ENCODE measurements around the gene ANKRD28. TPM values are rescaled to one million over a fixed set of nuclear protein-coding genes. Genes with fewer than 3 reads are reported as not detected.
"Not testable (repeated sequence)": the region's sequence is repeated elsewhere in the genome, so short reads cannot be mapped to it uniquely, and the experiment has no call there.

Gene ANKRD28
- polyA plus RNA-seq, 2 donors: 6.6 to 9.2 TPM

GRCh38 chr3:15757824-15758223 lies 40.0 kb downstream of the ANKRD28 start:
- Histone ChIP-seq H3K27me3 (ENCODE audit: control insufficient read depth in 1 of 2, insufficient read depth in 2 of 2, low read length in 2 of 2) (no peaks in the 10 kb centered on the region), H3K27ac (ENCODE audit: low read depth in 2 of 2, low read length in 1 of 2) (no peak overlapping the region), H3K9me3 (ENCODE audit: control insufficient read depth in 2 of 2, insufficient read depth in 1 of 2, low read depth in 1 of 2, low read length in 1 of 2) (no peaks in the 10 kb centered on the region), H3K36me3 (ENCODE audit: control insufficient read depth in 2 of 2, insufficient read depth in 2 of 2, low read length in 1 of 2) (no peaks in the 10 kb centered on the region), H3K4me3 (ENCODE audit: low read depth in 1 of 2, low read length in 2 of 2) (no peak overlapping the region), H3K4me1 (ENCODE audit: control insufficient read depth in 2 of 2, insufficient read depth in 2 of 2, low read length in 1 of 2) (no peaks in the 10 kb centered on the region)
- WGBS, 2 donors: 88 to 92% methylated on average over 1 of the region's 1 CpG

GRCh38 chr3:15756505-15756904 lies 41.3 kb downstream of the ANKRD28 start:
- H3K4me1 ChIP-seq (ENCODE audit: control insufficient read depth in 2 of 2, insufficient read depth in 2 of 2, low read length in 1 of 2): no peaks in the 10 kb centered on the region
- 86 to 88% methylated on average over 3 of the region's 3 CpGs for WGBS, 2 donors
- H3K36me3 ChIP-seq (ENCODE audit: control insufficient read depth in 2 of 2, insufficient read depth in 2 of 2, low read length in 1 of 2): no peaks in the 10 kb centered on the region
- no peaks in the 10 kb centered on the region for H3K27me3 ChIP-seq (ENCODE audit: control insufficient read depth in 1 of 2, insufficient read depth in 2 of 2, low read length in 2 of 2)
- H3K4me3 ChIP-seq (ENCODE audit: low read depth in 1 of 2, low read length in 2 of 2): no peak overlapping the region
- H3K9me3 ChIP-seq (ENCODE audit: control insufficient read depth in 2 of 2, insufficient read depth in 1 of 2, low read depth in 1 of 2, low read length in 1 of 2): no peaks in the 10 kb centered on the region
- no peak overlapping the region for H3K27ac ChIP-seq (ENCODE audit: low read depth in 2 of 2, low read length in 1 of 2)

GRCh38 chr3:15755780-15756179 lies 42.0 kb downstream of the ANKRD28 start:
- Histone ChIP-seq H3K4me1 (ENCODE audit: control insufficient read depth in 2 of 2, insufficient read depth in 2 of 2, low read length in 1 of 2) (no peaks in the 10 kb centered on the region), H3K9me3 (ENCODE audit: control insufficient read depth in 2 of 2, insufficient read depth in 1 of 2, low read depth in 1 of 2, low read length in 1 of 2) (no peaks in the 10 kb centered on the region), H3K27me3 (ENCODE audit: control insufficient read depth in 1 of 2, insufficient read depth in 2 of 2, low read length in 2 of 2) (no peaks in the 10 kb centered on the region), H3K36me3 (ENCODE audit: control insufficient read depth in 2 of 2, insufficient read depth in 2 of 2, low read length in 1 of 2) (no peaks in the 10 kb centered on the region), H3K4me3 (ENCODE audit: low read depth in 1 of 2, low read length in 2 of 2) (no peak overlapping the region), H3K27ac (ENCODE audit: low read depth in 2 of 2, low read length in 1 of 2) (no peak overlapping the region)
- 68 to 83% methylated on average over 2 of the region's 2 CpGs for WGBS, 2 donors

- 67 to 93% methylated on average over 1 of the region's 1 CpG for WGBS, 2 donors
- Histone ChIP-seq H3K9me3 (ENCODE audit: control insufficient read depth in 2 of 2, insufficient read depth in 1 of 2, low read depth in 1 of 2, low read length in 1 of 2) (no peaks in the 10 kb centered on the region), H3K27ac (ENCODE audit: low read depth in 2 of 2, low read length in 1 of 2) (no peak overlapping the region)
Measured at GRCh38 chr3:15755181-15755580, 42.6 kb downstream of the ANKRD28 start.

GRCh38 chr3:15754047-15754446 lies 43.7 kb downstream of the ANKRD28 start:
- H3K9me3 ChIP-seq (ENCODE audit: control insufficient read depth in 2 of 2, insufficient read depth in 1 of 2, low read depth in 1 of 2, low read length in 1 of 2): no peaks in the 10 kb centered on the region
- H3K4me3 ChIP-seq (ENCODE audit: low read depth in 1 of 2, low read length in 2 of 2): no peak overlapping the region
- WGBS, 2 donors: 85 to 88% methylated on average over 2 of the region's 2 CpGs
- H3K27ac ChIP-seq (ENCODE audit: low read depth in 2 of 2, low read length in 1 of 2): no peak overlapping the region
- H3K4me1 ChIP-seq (ENCODE audit: control insufficient read depth in 2 of 2, insufficient read depth in 2 of 2, low read length in 1 of 2): no peaks in the 10 kb centered on the region
- H3K27me3 ChIP-seq (ENCODE audit: control insufficient read depth in 1 of 2, insufficient read depth in 2 of 2, low read length in 2 of 2): no peaks in the 10 kb centered on the region
- peaks cover 0 to 2% of the 10 kb centered on the region in 2 donors for H3K36me3 ChIP-seq (ENCODE audit: control insufficient read depth in 2 of 2, insufficient read depth in 2 of 2, low read length in 1 of 2)

More at GRCh38 chr3:15755181-15755580, 42.6 kb downstream of the ANKRD28 start:
- Histone ChIP-seq H3K27me3 (ENCODE audit: control insufficient read depth in 1 of 2, insufficient read depth in 2 of 2, low read length in 2 of 2) (no peaks in the 10 kb centered on the region), H3K36me3 (ENCODE audit: control insufficient read depth in 2 of 2, insufficient read depth in 2 of 2, low read length in 1 of 2) (peaks cover 0 to 2% of the 10 kb centered on the region in 2 donors), H3K4me1 (ENCODE audit: control insufficient read depth in 2 of 2, insufficient read depth in 2 of 2, low read length in 1 of 2) (no peaks in the 10 kb centered on the region), H3K4me3 (ENCODE audit: low read depth in 1 of 2, low read length in 2 of 2) (no peak overlapping the region)

GRCh38 chr3:15753056-15753710 lies 44.6 kb downstream of the ANKRD28 start:
- H3K27ac ChIP-seq (ENCODE audit: low read depth in 2 of 2, low read length in 1 of 2): no peak overlapping the region
- H3K9me3 ChIP-seq (ENCODE audit: control insufficient read depth in 2 of 2, insufficient read depth in 1 of 2, low read depth in 1 of 2, low read length in 1 of 2): no peaks in the 10 kb centered on the region
- peaks cover 0 to 2% of the 10 kb centered on the region in 2 donors for H3K36me3 ChIP-seq (ENCODE audit: control insufficient read depth in 2 of 2, insufficient read depth in 2 of 2, low read length in 1 of 2)
- 55 to 60% methylated on average over 5 of the region's 5 CpGs for WGBS, 2 donors
- no peaks in the 10 kb centered on the region for H3K27me3 ChIP-seq (ENCODE audit: control insufficient read depth in 1 of 2, insufficient read depth in 2 of 2, low read length in 2 of 2)
- H3K4me1 ChIP-seq (ENCODE audit: control insufficient read depth in 2 of 2, insufficient read depth in 2 of 2, low read length in 1 of 2): no peaks in the 10 kb centered on the region
- H3K4me3 ChIP-seq (ENCODE audit: low read depth in 1 of 2, low read length in 2 of 2): no peak overlapping the region

- Histone ChIP-seq H3K27ac (ENCODE audit: low read depth in 2 of 2, low read length in 1 of 2) (no peak overlapping the region), H3K4me1 (ENCODE audit: control insufficient read depth in 2 of 2, insufficient read depth in 2 of 2, low read length in 1 of 2) (no peaks in the 10 kb centered on the region), H3K9me3 (ENCODE audit: control insufficient read depth in 2 of 2, insufficient read depth in 1 of 2, low read depth in 1 of 2, low read length in 1 of 2) (no peaks in the 10 kb centered on the region), H3K36me3 (ENCODE audit: control insufficient read depth in 2 of 2, insufficient read depth in 2 of 2, low read length in 1 of 2) (peaks cover 0 to 2% of the 10 kb centered on the region in 2 donors), H3K4me3 (ENCODE audit: low read depth in 1 of 2, low read length in 2 of 2) (no peak overlapping the region), H3K27me3 (ENCODE audit: control insufficient read depth in 1 of 2, insufficient read depth in 2 of 2, low read length in 2 of 2) (no peaks in the 10 kb centered on the region)
- 91 to 97% methylated on average over 2 of the region's 2 CpGs for WGBS, 2 donors
Measured at GRCh38 chr3:15750879-15751278, 46.9 kb downstream of the ANKRD28 start.

GRCh38 chr3:15750143-15750542 lies 47.6 kb downstream of the ANKRD28 start:
- Histone ChIP-seq H3K27ac (ENCODE audit: low read depth in 2 of 2, low read length in 1 of 2) (no peak overlapping the region), H3K4me3 (ENCODE audit: low read depth in 1 of 2, low read length in 2 of 2) (no peak overlapping the region), H3K36me3 (ENCODE audit: control insufficient read depth in 2 of 2, insufficient read depth in 2 of 2, low read length in 1 of 2) (peaks cover 0 to 2% of the 10 kb centered on the region in 2 donors), H3K27me3 (ENCODE audit: control insufficient read depth in 1 of 2, insufficient read depth in 2 of 2, low read length in 2 of 2) (no peaks in the 10 kb centered on the region), H3K9me3 (ENCODE audit: control insufficient read depth in 2 of 2, insufficient read depth in 1 of 2, low read depth in 1 of 2, low read length in 1 of 2) (no peaks in the 10 kb centered on the region), H3K4me1 (ENCODE audit: control insufficient read depth in 2 of 2, insufficient read depth in 2 of 2, low read length in 1 of 2) (no peaks in the 10 kb centered on the region)
- 90 to 96% methylated on average over 3 of the region's 3 CpGs for WGBS, 2 donors

GRCh38 chr3:15745896-15746295 lies 51.9 kb downstream of the ANKRD28 start:
- H3K4me3 ChIP-seq (ENCODE audit: low read depth in 1 of 2, low read length in 2 of 2); H3K4me1 ChIP-seq (ENCODE audit: control insufficient read depth in 2 of 2, insufficient read depth in 2 of 2, low read length in 1 of 2); H3K9me3 ChIP-seq (ENCODE audit: control insufficient read depth in 2 of 2, insufficient read depth in 1 of 2, low read depth in 1 of 2, low read length in 1 of 2); H3K27ac ChIP-seq (ENCODE audit: low read depth in 2 of 2, low read length in 1 of 2); H3K36me3 ChIP-seq (ENCODE audit: control insufficient read depth in 2 of 2, insufficient read depth in 2 of 2, low read length in 1 of 2); H3K27me3 ChIP-seq (ENCODE audit: control insufficient read depth in 1 of 2, insufficient read depth in 2 of 2, low read length in 2 of 2): not testable (repeated sequence)
- WGBS, 2 donors: 84 to 88% methylated on average over 2 of the region's 2 CpGs

- Histone ChIP-seq H3K27me3 (ENCODE audit: control insufficient read depth in 1 of 2, insufficient read depth in 2 of 2, low read length in 2 of 2) (no peaks in the 10 kb centered on the region), H3K4me3 (ENCODE audit: low read depth in 1 of 2, low read length in 2 of 2) (no peak overlapping the region), H3K4me1 (ENCODE audit: control insufficient read depth in 2 of 2, insufficient read depth in 2 of 2, low read length in 1 of 2) (no peaks in the 10 kb centered on the region), H3K27ac (ENCODE audit: low read depth in 2 of 2, low read length in 1 of 2) (no peak overlapping the region), H3K9me3 (ENCODE audit: control insufficient read depth in 2 of 2, insufficient read depth in 1 of 2, low read depth in 1 of 2, low read length in 1 of 2) (no peaks in the 10 kb centered on the region), H3K36me3 (ENCODE audit: control insufficient read depth in 2 of 2, insufficient read depth in 2 of 2, low read length in 1 of 2) (no peaks in the 10 kb centered on the region)
- WGBS, 2 donors: 95 to 100% methylated on average over 6 of the region's 6 CpGs
Measured at GRCh38 chr3:15744176-15744575, 53.6 kb downstream of the ANKRD28 start.
